H9 (cell line): ENCODE data around the gene PAM. TPM values are rescaled to one million over a fixed set of nuclear protein-coding genes. Genes with fewer than 3 reads are reported as not detected.

ENCODE experiments used
- DNase-seq: peaks from one replicate; pipeline ENCODE4 v3.0.0-alpha.2; 2017
- H2AFZ ChIP-seq: one replicate; pipeline ENCODE4 v1.6.1; 2013; ENCODE audit warnings: mild to moderate bottlenecking, low read length, control low read depth, moderate library complexity
- H2AK5ac ChIP-seq: 2 replicates; pipeline ENCODE4 v1.6.1; 2013; ENCODE audit warnings: low read length, control low read depth, mixed read lengths; ENCODE audit not compliant: insufficient read length
- H2BK120ac ChIP-seq: one replicate; pipeline ENCODE4 v1.6.1; 2013; ENCODE audit warnings: low read depth, mild to moderate bottlenecking, low read length, control low read depth, inconsistent platforms; ENCODE audit not compliant: poor library complexity, severe bottlenecking
- H2BK12ac ChIP-seq: 2 replicates; pipeline ENCODE4 v1.6.1; 2013; ENCODE audit warnings: low read length, control low read depth, mixed read lengths, low read depth; ENCODE audit not compliant: insufficient read length
- H2BK15ac ChIP-seq: 2 replicates; pipeline ENCODE4 v1.6.1; 2013; ENCODE audit warnings: low read depth, low read length, control low read depth
- H2BK20ac ChIP-seq: one replicate; pipeline ENCODE4 v1.6.1; 2013; ENCODE audit warnings: low read depth, mild to moderate bottlenecking, low read length, control low read depth, inconsistent platforms; ENCODE audit not compliant: poor library complexity, severe bottlenecking
- H2BK5ac ChIP-seq: 2 replicates; pipeline ENCODE4 v1.6.1; 2013; ENCODE audit warnings: low read length, control low read depth, mixed read lengths; ENCODE audit not compliant: insufficient read length
- H3K14ac ChIP-seq: 2 replicates; pipeline ENCODE4 v1.6.1; 2013; ENCODE audit warnings: low read length, control low read depth; ENCODE audit not compliant: insufficient read depth
- H3K18ac ChIP-seq: 2 replicates; pipeline ENCODE4 v1.6.1; 2013; ENCODE audit warnings: low read depth, mild to moderate bottlenecking, mixed read lengths, low read length, control low read depth; ENCODE audit not compliant: insufficient read length
- H3K23ac ChIP-seq: 2 replicates; pipeline ENCODE4 v1.6.1; 2013; ENCODE audit warnings: low read length, control low read depth, mixed read lengths, low read depth; ENCODE audit not compliant: insufficient read length
- H3K23me2 ChIP-seq: 2 replicates; pipeline ENCODE4 v1.6.1; 2013; ENCODE audit warnings: low read depth, mild to moderate bottlenecking, mixed read lengths, low read length, control low read depth; ENCODE audit not compliant: insufficient read length, poor library complexity, severe bottlenecking
- H3K27ac ChIP-seq: 2 replicates; pipeline ENCODE4 v1.5.1; 2013; ENCODE audit warnings: low read length, control low read depth, mixed read lengths, low read depth; ENCODE audit not compliant: insufficient read length
- H3K27me3 ChIP-seq: 2 replicates; pipeline ENCODE4 v1.6.1; 2013; ENCODE audit warnings: low read length, control low read depth, inconsistent platforms; ENCODE audit not compliant: insufficient read depth
- H3K4ac ChIP-seq: 2 replicates; pipeline ENCODE4 v1.6.1; 2013; ENCODE audit warnings: low read depth, mild to moderate bottlenecking, control low read depth, inconsistent platforms, low read length, moderate library complexity
- H3K4me1 ChIP-seq: 2 replicates; pipeline ENCODE4 v1.6.1; 2013; ENCODE audit warnings: low read length, control low read depth, inconsistent platforms; ENCODE audit not compliant: insufficient read depth
- H3K4me2 ChIP-seq: 2 replicates; pipeline ENCODE4 v1.6.1; 2013; ENCODE audit warnings: low read length, control low read depth, mixed read lengths; ENCODE audit not compliant: insufficient read length, insufficient read depth
- H3K56ac ChIP-seq: 2 replicates; pipeline ENCODE4 v1.6.1; 2013; ENCODE audit warnings: low read depth, mild to moderate bottlenecking, mixed read lengths, low read length, control low read depth; ENCODE audit not compliant: insufficient read length
- H3K79me1 ChIP-seq: 2 replicates; pipeline ENCODE4 v1.6.1; 2013; ENCODE audit warnings: low read depth, mild to moderate bottlenecking, moderate library complexity, low read length, control low read depth, inconsistent platforms; ENCODE audit not compliant: insufficient read depth, poor library complexity, severe bottlenecking
- H3K79me2 ChIP-seq: 2 replicates; pipeline ENCODE4 v1.6.1; 2013; ENCODE audit warnings: low read length, control low read depth, inconsistent platforms; ENCODE audit not compliant: insufficient read depth
- H3K9ac ChIP-seq: 2 replicates; pipeline ENCODE4 v1.6.1; 2013; ENCODE audit warnings: low read length, control low read depth, mixed read lengths; ENCODE audit not compliant: insufficient read length; ENCODE audit errors: extremely low read depth
- H3K9me3 ChIP-seq: one replicate; pipeline ENCODE4 v1.6.1; 2013; ENCODE audit warnings: low read depth, low read length, inconsistent platforms; ENCODE audit not compliant: control insufficient read depth
- H3T11ph ChIP-seq: one replicate; pipeline ENCODE4 v1.6.1; 2013; ENCODE audit warnings: mild to moderate bottlenecking, low read length, control low read depth, inconsistent platforms
- H4K20me1 ChIP-seq: one replicate; pipeline ENCODE4 v1.6.1; 2013; ENCODE audit not compliant: control insufficient read depth, insufficient read length, insufficient read depth
- H4K5ac ChIP-seq: 2 replicates; pipeline ENCODE4 v1.6.1; 2013; ENCODE audit warnings: low read depth, mild to moderate bottlenecking, mixed read lengths, low read length, control low read depth; ENCODE audit not compliant: insufficient read length
- H4K8ac ChIP-seq: replicated peaks from 2 replicates; pipeline ENCODE4 v1.6.1; 2013; ENCODE audit warnings: low read length, control low read depth, mixed read lengths, low read depth; ENCODE audit not compliant: insufficient read length
- H4K91ac ChIP-seq: 2 replicates; pipeline ENCODE4 v1.6.1; 2013; ENCODE audit warnings: low read depth, mild to moderate bottlenecking, moderate library complexity, mixed read lengths, low read length, control low read depth; ENCODE audit not compliant: insufficient read length
- H3K27ac Mint-ChIP-seq, 3 experiments: 2 replicates in 2 of 3; 3 replicates in 1 of 3; pipeline ENCODE4 v1.8.0; 2020 to 2021; ENCODE audit warnings: mixed read lengths in 3 of 3, mild to moderate bottlenecking in 1 of 3, moderate library complexity in 1 of 3
- H3K27me3 Mint-ChIP-seq: 2 replicates; pipeline ENCODE4 v1.8.0; 2021; ENCODE audit warnings: low read depth, mild to moderate bottlenecking, moderate library complexity, mixed read lengths
- H3K36me3 Mint-ChIP-seq, 3 experiments: 2 replicates in 2 of 3; 3 replicates in 1 of 3; pipeline ENCODE4 v1.8.0; 2020 to 2021; ENCODE audit warnings: low read depth in 3 of 3, mixed read lengths in 3 of 3; ENCODE audit not compliant: insufficient read depth in 1 of 3
- H3K4me1 Mint-ChIP-seq, 2 experiments: 2 replicates each; pipeline ENCODE4 v1.8.0; 2020; ENCODE audit warnings: mixed read lengths in 2 of 2
- H3K4me3 Mint-ChIP-seq, 2 experiments: 2 replicates in 1 of 2; 3 replicates in 1 of 2; pipeline ENCODE4 v1.8.0; 2020 to 2021; ENCODE audit warnings: mild to moderate bottlenecking in 2 of 2, mixed read lengths in 2 of 2, moderate library complexity in 1 of 2
- H3K9me3 Mint-ChIP-seq, 2 experiments: 2 replicates in 1 of 2; 3 replicates in 1 of 2; pipeline ENCODE4 v1.8.0; 2020; ENCODE audit warnings: mild to moderate bottlenecking in 2 of 2, mixed read lengths in 2 of 2, moderate library complexity in 1 of 2
- CTCF ChIP-seq: fragments of 200-600 bp; sonication (generic); conservative IDR thresholded peaks from 3 replicates; pipeline ENCODE4 v1.8.0; 2021; ENCODE audit warnings: antibody characterized with exemption, mild to moderate bottlenecking
- WGBS: extraction: QIAGEN DNeasy Blood & Tissue Kit; methylation state at CpG from one replicate; pipeline ENCODE4 v1.1.7; 2013; ENCODE audit warnings: missing lambda C conversion rate, low lambda C conversion rate, mixed read lengths; ENCODE audit not compliant: insufficient read length; ENCODE audit errors: extremely low coverage; 5-methylcytosine and 5-hydroxymethylcytosine counted together
- total RNA-seq: library from RNA; stranded (reverse); gene quantifications from 2 replicates; pipeline ENCODE4 v1.2.1, GENCODE V29; 2021

Gene PAM
- total RNA-seq, 1 experiment from 2014 or later, result 31.5 TPM

GRCh38 chr5:103057208-103058130, 302.4 kb downstream of the PAM start:
- Histone ChIP-seq H2AK5ac (no peak overlapping the region), H3K79me2 (no peaks in the 10 kb centered on the region), H3K9ac (no peak overlapping the region), H3K23ac (no peak overlapping the region), H3K4me1 (peaks cover 8% of the 10 kb centered on the region; the same call in 1 of the 2 replicates), H2BK12ac (no peak overlapping the region), H4K5ac (no peak overlapping the region), H4K20me1 (no peaks in the 10 kb centered on the region), H2BK20ac (no peak overlapping the region), H4K91ac (no peak overlapping the region), H3K27me3 (no peaks in the 10 kb centered on the region), H2BK5ac (no peak overlapping the region), H3K14ac (no peak overlapping the region), H3K18ac (no peak overlapping the region), H3K4ac (no peak overlapping the region), H3K23me2 (no peaks in the 10 kb centered on the region), H2BK15ac (no peak overlapping the region), H3K27ac (no peak overlapping the region), H2AFZ (no peak overlapping the region), H4K8ac (no peak overlapping the region), H3T11ph (no peak overlapping the region), H3K56ac (no peak overlapping the region), H2BK120ac (no peak overlapping the region), H3K9me3 (no peaks in the 10 kb centered on the region), H3K4me2 (no peak overlapping the region), H3K79me1 (no peaks in the 10 kb centered on the region)
- H3K36me3 Mint-ChIP-seq, result peaks cover 0 to 3% (median 3%) of the 10 kb centered on the region in 3 experiments; a peak in 3 of 7 replicates
- peak overlapping the region in 2 of 3 experiments; percentile 23 to 24; a peak in 3 of 7 replicates for H3K27ac Mint-ChIP-seq
- H3K4me1 Mint-ChIP-seq, result peaks cover 21 to 34% of the 10 kb centered on the region in 2 experiments
- no peak overlapping the region for H3K4me3 Mint-ChIP-seq
- WGBS, result no CpG with 5 or more reads among the region's 7 CpGs
- DNase-seq, result no peak
- peaks cover 7% of the 10 kb centered on the region in 2 experiments for H3K9me3 Mint-ChIP-seq
- TF ChIP-seq CTCF, result no peak
- H3K27me3 Mint-ChIP-seq, result no peaks in the 10 kb centered on the region; the same call in 1 of the 2 replicates
